Suprapubic skin (tissue), 4 donors: ENCODE results near the gene SMYD4. TPM values are rescaled to one million over a fixed set of nuclear protein-coding genes. Genes with fewer than 3 reads are reported as not detected.
A peak's percentile ranks its signal among the peaks of the same experiment; 100 is the strongest.

Source experiments
- DNase-seq, 2 donors: peaks; one replicate each; pipeline ENCODE4 v3.0.0-alpha.2; 2019; ENCODE audit warnings: low spot score in 2 of 2
- H3K27ac ChIP-seq: fragments of 200-600 bp; sonication (generic); one replicate; pipeline ENCODE4 v1.5.1; 2019
- H3K27me3 ChIP-seq: fragments of 200-600 bp; sonication (generic); one replicate; pipeline ENCODE4 v1.5.1; 2019
- H3K36me3 ChIP-seq: fragments of 200-600 bp; sonication (generic); one replicate; pipeline ENCODE4 v1.5.1; 2019
- H3K4me1 ChIP-seq: fragments of 200-600 bp; sonication (generic); one replicate; pipeline ENCODE4 v1.5.1; 2019
- H3K4me3 ChIP-seq: fragments of 200-600 bp; sonication (generic); one replicate; pipeline ENCODE4 v1.5.1; 2019; ENCODE audit warnings: mild to moderate bottlenecking
- H3K9me3 ChIP-seq: fragments of 200-600 bp; sonication (generic); one replicate; pipeline ENCODE4 v1.5.1; 2019
- EP300 ChIP-seq: sonication (generic); formaldehyde crosslinking; IDR thresholded peaks from one replicate; pipeline ENCODE4 v1.6.1; 2017; ENCODE audit warnings: antibody characterized with exemption
- POLR2A ChIP-seq, 2 donors: fragments of 450-650 bp; IDR thresholded peaks; one replicate each; pipeline ENCODE4 v1.6.1; 2017; ENCODE audit warnings: antibody characterized with exemption in 2 of 2, mild to moderate bottlenecking in 2 of 2, moderate library complexity in 2 of 2
- POLR2AphosphoS5 ChIP-seq, 3 donors: sonication (generic); formaldehyde crosslinking; IDR thresholded peaks; one replicate each; pipeline ENCODE4 v1.6.1; 2017; ENCODE audit warnings: antibody characterized with exemption in 3 of 3
- WGBS: methylation state at CpG from one replicate; pipeline ENCODE4 v1.1.5; 2018; 5-methylcytosine and 5-hydroxymethylcytosine counted together
- total RNA-seq, 4 donors: library from RNA; depleted of rRNA; stranded (reverse); fragments of >200 nt; gene quantifications; one replicate each; pipeline ENCODE4 v1.1.0, GENCODE V29; 2016
- TF ChIP-seq, protein P1 (sequence below), 2 donors: fragments of 200-600 bp in 1 of 2; fragments of 450-650 bp in 1 of 2; sonication (generic) in 1 of 2; IDR thresholded peaks; one replicate each; pipeline ENCODE4 v1.5.1; 2016 to 2019; ENCODE audit warnings: antibody characterized with exemption in 2 of 2, mild to moderate bottlenecking in 1 of 2, moderate library complexity in 1 of 2

SMYD4 gene
- total RNA-seq, 4 donors from 2014 or later: 6.4 to 31.7 (median 14.3) TPM

GRCh38 chr17:1762233-1762900, 67.3 kb downstream of the SMYD4 start:
- peaks cover 54% of the 10 kb centered on the region for H3K4me1 ChIP-seq
- H3K36me3 ChIP-seq: no peaks in the 10 kb centered on the region
- TF ChIP-seq EP300: no peak
- peak in 1 of 3 donors; percentile 53 for TF ChIP-seq POLR2AphosphoS5 (IDR thresholded peaks at IDR 0.05)
- H3K27ac ChIP-seq: peak overlapping the region; percentile 84
- no peaks in the 10 kb centered on the region for H3K27me3 ChIP-seq
- no peak for DNase-seq
- 52% methylated on average over 17 of the region's 21 CpGs for WGBS
- H3K4me3 ChIP-seq: peak overlapping the region; percentile 49
- H3K9me3 ChIP-seq: no peaks in the 10 kb centered on the region

GRCh38 chr17:1759529-1759928, 70.2 kb downstream of the SMYD4 start:
- Histone ChIP-seq H3K4me3 (no peak overlapping the region), H3K4me1 (peaks cover 46% of the 10 kb centered on the region), H3K27me3 (no peaks in the 10 kb centered on the region), H3K9me3 (no peaks in the 10 kb centered on the region), H3K27ac (no peak overlapping the region), H3K36me3 (no peaks in the 10 kb centered on the region)
- no peak for DNase-seq
- TF ChIP-seq, protein P1, sequence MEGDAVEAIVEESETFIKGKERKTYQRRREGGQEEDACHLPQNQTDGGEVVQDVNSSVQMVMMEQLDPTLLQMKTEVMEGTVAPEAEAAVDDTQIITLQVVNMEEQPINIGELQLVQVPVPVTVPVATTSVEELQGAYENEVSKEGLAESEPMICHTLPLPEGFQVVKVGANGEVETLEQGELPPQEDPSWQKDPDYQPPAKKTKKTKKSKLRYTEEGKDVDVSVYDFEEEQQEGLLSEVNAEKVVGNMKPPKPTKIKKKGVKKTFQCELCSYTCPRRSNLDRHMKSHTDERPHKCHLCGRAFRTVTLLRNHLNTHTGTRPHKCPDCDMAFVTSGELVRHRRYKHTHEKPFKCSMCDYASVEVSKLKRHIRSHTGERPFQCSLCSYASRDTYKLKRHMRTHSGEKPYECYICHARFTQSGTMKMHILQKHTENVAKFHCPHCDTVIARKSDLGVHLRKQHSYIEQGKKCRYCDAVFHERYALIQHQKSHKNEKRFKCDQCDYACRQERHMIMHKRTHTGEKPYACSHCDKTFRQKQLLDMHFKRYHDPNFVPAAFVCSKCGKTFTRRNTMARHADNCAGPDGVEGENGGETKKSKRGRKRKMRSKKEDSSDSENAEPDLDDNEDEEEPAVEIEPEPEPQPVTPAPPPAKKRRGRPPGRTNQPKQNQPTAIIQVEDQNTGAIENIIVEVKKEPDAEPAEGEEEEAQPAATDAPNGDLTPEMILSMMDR (IDR thresholded peaks at IDR 0.05): no peak
- TF ChIP-seq POLR2AphosphoS5 (IDR thresholded peaks at IDR 0.05) (no peak), EP300 (no peak), POLR2A (IDR thresholded peaks at IDR 0.05) (no peak)
- 50% methylated on average over 5 of the region's 5 CpGs for WGBS

DNA sequence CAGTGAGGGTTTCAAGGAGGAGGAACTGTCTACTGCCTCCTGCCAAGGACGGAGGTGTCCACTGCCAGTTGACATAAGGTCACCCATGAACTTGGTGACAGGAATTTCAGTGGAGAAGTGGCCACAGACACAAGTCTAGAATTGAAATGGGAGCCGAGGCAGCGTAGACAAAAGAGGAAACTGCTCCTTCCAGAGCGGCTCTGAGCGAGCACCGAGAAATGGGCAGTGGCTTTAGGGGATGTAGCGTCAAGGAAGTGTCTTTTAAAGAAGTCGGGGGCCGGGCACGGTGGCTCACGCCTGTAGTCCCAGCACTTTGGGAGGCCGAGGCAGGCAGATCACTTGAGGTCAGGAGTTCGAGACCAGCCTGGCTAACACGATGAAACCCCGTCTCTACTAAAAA, 70.9 kb downstream of the SMYD4 start:
- no peaks in the 10 kb centered on the region for H3K27me3 ChIP-seq
- TF ChIP-seq, protein P1 (IDR thresholded peaks at IDR 0.05): no peak
- TF ChIP-seq POLR2A (IDR thresholded peaks at IDR 0.05): no peak
- no peak for TF ChIP-seq EP300
- TF ChIP-seq POLR2AphosphoS5 (IDR thresholded peaks at IDR 0.05): no peak
- no peak overlapping the region for H3K4me3 ChIP-seq
- no peak overlapping the region for H3K27ac ChIP-seq
- H3K36me3 ChIP-seq: no peaks in the 10 kb centered on the region
- no peaks in the 10 kb centered on the region for H3K9me3 ChIP-seq
- WGBS: 84% methylated on average over 15 of the region's 15 CpGs
- peaks cover 44% of the 10 kb centered on the region for H3K4me1 ChIP-seq
- DNase-seq: no peak

- Histone ChIP-seq H3K36me3 (no peaks in the 10 kb centered on the region), H3K27ac (no peak overlapping the region), H3K4me1 (peaks cover 37% of the 10 kb centered on the region), H3K4me3 (no peak overlapping the region), H3K9me3 (no peaks in the 10 kb centered on the region), H3K27me3 (no peaks in the 10 kb centered on the region)
- TF ChIP-seq POLR2A (IDR thresholded peaks at IDR 0.05) (no peak), POLR2AphosphoS5 (IDR thresholded peaks at IDR 0.05) (no peak), EP300 (no peak)
- TF ChIP-seq, protein P1 (IDR thresholded peaks at IDR 0.05): no peak
- 53% methylated on average over 17 of the region's 17 CpGs for WGBS
- no peak for DNase-seq
Measured at GRCh38 chr17:1755827-1756262, 73.9 kb downstream of the SMYD4 start.

- no peak for DNase-seq
- WGBS: 46% methylated on average over 8 of the region's 20 CpGs
- peak overlapping the region; percentile 25 for H3K27ac ChIP-seq
- no peaks in the 10 kb centered on the region for H3K36me3 ChIP-seq
- TF ChIP-seq EP300 (no peak), POLR2A (IDR thresholded peaks at IDR 0.05) (no peak), POLR2AphosphoS5 (IDR thresholded peaks at IDR 0.05) (no peak)
- TF ChIP-seq, protein P1 (IDR thresholded peaks at IDR 0.05): no peak
- H3K27me3 ChIP-seq: no peaks in the 10 kb centered on the region
- H3K9me3 ChIP-seq: no peaks in the 10 kb centered on the region
- peaks cover 40% of the 10 kb centered on the region for H3K4me1 ChIP-seq
- no peak overlapping the region for H3K4me3 ChIP-seq
Measured at GRCh38 chr17:1755252-1755826, 74.4 kb downstream of the SMYD4 start.
